GM13976 (cell line): ENCODE data around the gene CRK.
"Not testable (repeated sequence)": the region's sequence is repeated elsewhere in the genome, so short reads cannot be mapped to it uniquely, and the experiment has no call there.

Experiments used
- DNase-seq: peaks from one replicate; pipeline ENCODE4 v3.0.0; 2012; ENCODE audit warnings: low spot score
- CTCF ChIP-seq: IDR thresholded peaks from 2 replicates; pipeline ENCODE4 v1.5.1; 2012; ENCODE audit warnings: borderline replicate concordance, mild to moderate bottlenecking; ENCODE audit not compliant: insufficient read depth; ENCODE audit errors: extremely low read depth, missing control alignments, control extremely low read depth
- in situ Hi-C: fragments of 300-500 bp; cut with MboI; formaldehyde crosslinking; loops from one replicate; pipeline ENCODE4 v1.12.0; 2022; ENCODE audit warnings: low sequenced_read_pairs, mixed read lengths, inconsistent platforms; ENCODE audit not compliant: unreplicated experiment

The CRK gene

GRCh38 chr17:1398931-1399678 is 56.9 kb downstream of the CRK start:
- TF ChIP-seq CTCF = no peak
- in situ Hi-C loops = no loop called here
- no peak for DNase-seq

GRCh38 chr17:1398028-1398427 is 58.0 kb downstream of the CRK start:
- in situ Hi-C loops = no loop called here
- no peak for DNase-seq

GRCh38 chr17:1395876-1396665 is 60.0 kb downstream of the CRK start:
- in situ Hi-C loops, DNase-seq: not testable (repeated sequence)

More at GRCh38 chr17:1398028-1398427, 58.0 kb downstream of the CRK start:
- TF ChIP-seq CTCF = no peak

GRCh38 chr17:1391577-1391976 is 64.5 kb downstream of the CRK start:
- TF ChIP-seq CTCF = no peak
- in situ Hi-C loops = no loop called here
- no peak for DNase-seq

GRCh38 chr17:1390432-1391367 is 65.3 kb downstream of the CRK start:
- in situ Hi-C loops = no loop called here
- DNase-seq = no peak
- no peak for TF ChIP-seq CTCF

- DNase-seq, in situ Hi-C loops: not testable (repeated sequence)
Observed at GRCh38 chr17:1387490-1388227, 68.4 kb downstream of the CRK start.

- in situ Hi-C loops, DNase-seq: not testable (repeated sequence)
Observed at GRCh38 chr17:1386675-1387190, 69.3 kb downstream of the CRK start.
